Fibroblast of upper back skin (primary cell): Measurements from ENCODE around the gene LRRC2.
"Not testable (repeated sequence)": the region's sequence is repeated elsewhere in the genome, so short reads cannot be mapped to it uniquely, and the experiment has no call there.

Experiments used
- DNase-seq: peaks from one replicate; pipeline ENCODE4 v3.0.0-alpha.2; 2013

LRRC2 gene

DNA sequence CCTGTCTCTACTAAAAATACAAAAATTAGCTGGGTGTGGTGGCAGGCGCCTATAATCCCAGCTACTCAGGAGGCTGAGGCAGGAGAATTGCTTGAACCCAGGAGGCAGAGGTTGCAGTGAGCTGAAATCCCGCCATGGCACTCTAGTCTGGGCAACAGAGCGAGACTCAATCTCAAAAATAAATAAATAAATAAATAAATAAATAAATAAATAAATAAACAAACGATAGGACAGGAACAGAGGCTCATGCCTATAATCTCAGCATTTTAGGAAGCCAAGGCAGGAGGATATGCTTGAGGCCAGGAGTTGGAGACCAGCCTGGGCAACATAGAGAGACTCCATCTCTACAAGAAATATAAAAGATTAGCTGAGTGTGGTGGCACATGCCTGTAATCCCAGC lies 43.9 kb downstream of the LRRC2 start:
- DNase-seq = not testable (repeated sequence)

DNA sequence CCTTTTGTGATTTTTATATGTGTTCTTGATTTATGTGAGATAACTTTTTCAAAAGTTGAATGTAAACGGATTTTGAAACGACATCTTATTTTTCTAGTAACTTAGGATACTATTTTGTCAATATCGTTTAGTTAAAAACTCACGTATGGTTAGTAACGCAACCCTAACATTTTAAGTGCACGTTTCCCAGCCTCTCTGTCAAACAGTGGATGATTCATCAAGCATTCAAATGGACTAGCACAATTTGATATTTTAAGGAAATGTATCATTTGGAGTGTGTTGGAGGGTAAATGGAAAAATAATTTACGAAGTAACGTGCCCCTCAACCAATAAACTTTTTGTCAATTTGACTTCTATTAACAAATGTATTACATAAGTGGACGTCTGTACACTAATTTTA lies 45.0 kb downstream of the LRRC2 start:
- DNase-seq = no peak

DNA sequence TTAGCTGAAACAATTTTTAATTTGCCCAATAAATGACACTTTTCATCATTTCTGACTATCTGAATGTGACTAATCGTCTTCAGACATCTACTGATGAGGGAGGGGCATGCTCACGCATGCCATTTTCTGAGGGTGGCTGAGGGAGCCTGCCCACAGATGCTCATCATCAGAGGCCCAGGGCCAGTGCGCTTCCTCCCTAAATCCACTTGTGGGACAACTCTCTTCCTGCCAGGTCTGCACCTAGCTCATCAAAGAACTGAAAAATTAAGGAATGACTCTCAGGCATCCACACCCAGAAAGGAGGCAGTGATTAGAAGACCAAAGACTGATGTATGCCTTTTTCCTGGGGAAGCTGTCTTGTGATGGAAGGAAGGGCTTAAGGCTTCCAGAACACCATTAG lies 45.6 kb downstream of the LRRC2 start:
- no peak for DNase-seq

DNA sequence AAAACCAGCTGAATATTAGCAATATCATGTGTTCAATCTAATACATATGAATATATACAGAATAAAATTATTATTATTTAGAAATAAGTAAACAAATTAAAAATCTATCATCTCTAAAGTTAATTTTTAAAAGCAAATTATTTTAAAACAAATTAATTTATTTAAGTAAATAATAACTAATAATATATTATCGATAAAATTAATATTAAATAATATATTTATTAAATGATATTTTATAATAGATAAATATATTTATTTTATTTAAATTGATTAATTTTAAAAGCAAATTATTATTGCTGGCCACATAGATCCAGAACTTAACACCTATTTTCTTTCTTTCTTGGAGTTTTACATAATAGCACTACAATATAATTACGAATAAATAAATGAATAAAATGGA lies 46.1 kb downstream of the LRRC2 start:
- no peak for DNase-seq

DNA sequence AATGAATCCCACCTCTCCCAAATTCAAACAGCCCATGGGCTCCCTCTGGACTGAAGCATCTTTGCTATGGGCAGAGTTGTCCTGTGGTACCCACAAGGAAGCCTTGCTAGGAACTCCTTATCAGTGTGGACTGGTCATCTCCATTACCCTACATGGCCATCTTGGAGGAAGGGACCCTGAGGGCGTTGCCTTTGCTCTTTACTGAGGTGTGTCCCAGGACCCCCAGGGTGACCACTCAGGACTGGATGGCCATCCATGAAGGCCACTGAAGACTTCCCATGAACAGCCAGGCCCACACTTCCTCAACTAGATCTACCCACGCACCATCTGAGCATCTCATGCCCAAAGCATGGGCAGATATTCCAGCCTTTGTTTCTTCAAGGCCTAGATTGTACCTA lies 48.3 kb downstream of the LRRC2 start:
- no peak for DNase-seq

DNA sequence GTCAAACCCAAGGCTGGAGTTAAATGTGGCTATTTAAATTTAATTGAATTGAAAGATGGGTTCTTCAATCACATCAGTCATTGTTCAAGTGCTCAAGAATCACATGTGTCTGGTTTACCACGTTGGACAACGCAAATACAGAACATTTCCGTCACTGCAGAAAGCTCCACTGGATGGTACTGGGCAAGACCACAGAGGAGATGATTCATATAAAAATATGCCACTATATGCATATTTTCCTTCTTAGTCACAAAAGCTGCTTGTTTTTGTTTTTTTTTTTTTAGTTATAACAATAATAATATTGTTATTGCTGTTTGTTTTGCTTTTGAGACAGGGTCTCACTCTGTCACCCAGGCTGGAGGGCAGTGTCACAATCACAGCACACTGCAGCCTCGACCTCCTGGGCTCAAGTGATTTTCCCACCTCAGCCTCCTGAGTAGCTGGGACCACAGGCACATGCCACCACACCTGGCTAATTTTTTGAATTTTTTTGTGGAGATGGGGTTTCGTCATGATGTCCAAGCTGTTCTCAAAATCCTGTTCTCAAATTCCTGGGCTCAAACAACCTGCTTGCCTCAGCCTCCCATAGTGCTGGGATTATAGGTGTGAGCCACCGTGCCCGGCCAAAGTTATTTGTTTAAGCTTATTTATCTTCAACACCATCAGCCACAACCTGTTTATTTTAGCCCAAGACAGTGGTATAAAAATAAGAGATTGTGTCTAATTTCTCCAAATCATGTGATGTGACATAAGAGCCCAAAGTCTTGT lies 48.9 kb downstream of the LRRC2 start:
- DNase-seq = peak; percentile 58

DNA sequence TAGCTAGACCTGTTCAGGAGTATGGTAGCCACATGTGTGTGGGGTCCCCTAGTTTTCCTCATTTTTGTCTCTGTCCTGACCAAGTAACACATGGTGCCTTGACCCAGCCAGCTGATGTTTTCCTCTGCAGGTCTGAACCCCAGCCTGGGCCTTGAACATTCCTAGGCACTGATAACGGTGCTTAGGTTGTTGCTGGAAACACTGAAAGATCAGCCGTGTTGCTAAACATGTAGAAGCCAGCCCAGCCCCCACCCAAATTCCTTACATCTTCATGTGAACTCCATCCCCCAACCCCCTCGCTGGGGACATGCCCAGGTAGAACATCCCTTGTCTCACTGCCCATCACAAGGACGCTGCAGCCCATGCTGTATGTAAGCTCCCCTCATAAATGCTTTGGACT lies 49.6 kb downstream of the LRRC2 start:
- no peak for DNase-seq

DNA sequence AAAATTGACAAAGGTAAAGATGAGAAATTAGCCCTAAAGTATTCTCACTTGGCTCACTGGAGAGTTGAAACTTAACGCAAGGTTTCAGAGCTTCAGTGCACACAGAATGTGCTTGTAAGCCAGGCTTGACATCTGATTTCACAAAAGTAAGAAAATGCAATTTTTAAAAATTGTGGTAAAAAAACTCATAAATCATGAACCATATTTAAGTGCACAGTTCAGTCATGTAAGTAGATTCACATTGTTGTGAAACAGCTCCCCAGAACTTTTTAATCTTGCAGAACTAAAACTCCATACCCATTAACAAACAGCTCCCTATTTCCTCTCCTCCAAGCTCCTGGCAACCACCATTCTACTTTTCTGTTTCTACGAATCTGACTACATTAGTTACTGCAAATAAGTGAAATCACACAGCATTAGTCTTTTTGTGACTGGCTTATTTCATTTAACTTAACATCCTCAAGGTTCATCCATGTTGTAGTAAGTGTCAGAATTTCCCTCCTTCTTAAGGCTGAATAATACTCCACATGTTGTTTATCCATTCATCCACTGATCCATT lies 53.8 kb downstream of the LRRC2 start:
- DNase-seq = no peak

DNA sequence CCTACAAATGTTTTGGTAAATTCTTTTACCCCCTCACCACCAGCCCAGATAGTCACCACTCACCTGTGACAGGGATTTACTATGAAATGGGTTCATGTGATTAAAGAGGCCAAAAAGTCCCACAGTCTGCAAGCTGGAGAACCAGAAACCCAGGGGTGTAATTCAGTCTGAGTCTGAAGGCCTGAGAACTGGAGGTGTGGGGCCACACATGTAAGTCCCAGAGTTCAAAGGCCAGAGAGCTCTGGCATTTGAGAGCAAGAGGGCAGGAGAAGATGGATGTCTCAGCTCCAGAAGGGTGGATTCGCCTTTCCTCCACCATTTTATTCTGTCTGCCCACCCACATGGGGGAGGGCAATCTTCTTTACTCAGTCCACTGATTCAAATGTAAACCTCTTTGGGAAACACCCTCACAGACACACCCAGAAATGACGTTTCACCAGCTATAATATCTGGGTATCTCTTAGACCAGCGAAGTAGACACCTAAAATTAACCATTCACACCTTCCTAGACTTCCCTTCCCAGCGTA lies 56.4 kb downstream of the LRRC2 start:
- DNase-seq = no peak

DNA sequence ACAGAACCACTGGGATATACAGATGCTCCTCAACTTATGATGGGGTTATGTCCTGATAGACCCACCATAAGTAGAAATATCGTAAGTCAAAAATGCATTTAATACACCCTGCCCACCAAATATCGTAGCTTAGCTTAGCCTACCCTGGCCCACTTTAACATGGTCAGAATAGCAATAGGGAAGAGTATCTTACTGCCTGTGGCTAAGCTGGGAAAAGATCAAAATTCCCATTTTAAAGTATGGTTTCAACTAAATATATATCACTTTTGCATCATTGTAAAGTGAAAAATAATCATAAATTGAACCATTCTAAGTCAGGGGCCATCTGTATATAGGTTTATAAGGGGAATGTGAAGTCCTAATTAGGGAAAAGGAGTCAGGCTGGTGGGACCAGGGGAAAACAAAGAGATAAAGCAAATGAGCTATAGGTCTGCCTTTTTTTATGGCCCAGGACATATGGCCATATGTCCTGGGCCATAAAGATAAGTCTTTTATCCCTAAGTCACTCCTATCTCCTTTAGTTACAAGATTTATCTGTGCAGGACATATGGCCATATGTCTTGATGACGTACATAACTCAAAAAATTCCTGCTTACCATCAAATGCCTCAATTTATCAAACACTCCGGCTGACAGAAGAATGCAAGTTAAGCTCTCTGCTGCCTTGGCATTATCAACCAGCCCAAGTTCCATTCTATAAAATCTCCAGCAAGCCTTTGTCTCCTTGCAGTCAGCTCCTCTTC lies 57.1 kb downstream of the LRRC2 start:
- no peak for DNase-seq

DNA sequence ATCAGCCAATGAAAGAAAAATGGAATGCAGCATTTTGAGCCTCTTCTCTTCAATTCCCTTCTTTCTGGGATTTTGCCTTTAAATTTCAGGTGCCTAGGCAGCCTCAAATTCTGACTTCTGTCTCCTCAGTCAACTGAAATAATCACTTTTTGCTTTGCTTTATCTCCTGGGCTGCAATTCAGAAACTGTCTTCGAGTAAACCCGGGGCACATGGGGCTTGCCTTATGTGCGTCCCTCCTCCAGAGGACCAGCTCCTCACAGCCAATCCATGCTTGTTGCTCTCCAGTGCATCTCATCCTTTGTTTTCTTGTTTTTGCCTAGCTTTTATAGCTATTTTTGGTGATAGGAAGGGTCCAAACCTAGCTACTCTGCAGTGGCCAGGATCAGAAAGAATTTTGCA lies 59.6 kb downstream of the LRRC2 start:
- no peak for DNase-seq

DNA sequence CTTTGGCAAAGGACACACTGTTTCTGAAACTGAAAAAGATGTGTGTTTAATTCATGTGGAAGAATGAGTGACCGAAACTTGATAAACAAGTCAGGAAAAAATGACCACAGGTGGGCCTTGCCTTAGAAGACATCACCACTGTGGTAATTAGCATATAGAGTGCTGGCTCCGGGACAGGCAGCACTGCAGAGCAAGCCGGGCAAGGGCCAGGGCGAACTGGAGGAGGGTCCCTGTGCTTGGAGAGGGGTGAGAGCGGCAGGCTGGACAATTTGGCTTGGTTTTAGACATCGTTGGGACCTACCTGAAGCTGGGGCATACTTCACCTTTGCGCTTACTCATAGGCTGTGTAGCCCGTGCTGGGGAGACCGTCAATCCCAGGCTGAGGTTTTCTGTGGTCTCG lies 60.1 kb downstream of the LRRC2 start:
- DNase-seq = no peak

DNA sequence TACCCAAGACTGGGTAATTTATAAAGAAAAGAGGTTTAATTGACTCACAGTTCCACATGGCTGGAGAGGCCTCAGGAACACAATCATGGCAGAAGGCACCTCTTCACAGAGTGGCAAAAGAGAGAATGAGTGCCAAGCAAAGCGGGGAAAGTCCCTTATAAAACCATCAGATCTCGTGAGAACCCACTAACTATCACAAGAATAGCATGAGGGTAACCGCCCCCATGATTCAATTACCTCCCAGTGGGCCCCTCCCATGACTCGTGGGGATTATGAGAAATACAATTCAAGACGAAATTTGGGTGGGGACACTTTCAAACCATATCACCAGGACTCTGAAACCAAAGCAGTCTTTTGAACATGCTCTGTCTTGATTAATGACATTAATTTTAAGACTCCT lies 61.3 kb downstream of the LRRC2 start:
- DNase-seq = no peak

DNA sequence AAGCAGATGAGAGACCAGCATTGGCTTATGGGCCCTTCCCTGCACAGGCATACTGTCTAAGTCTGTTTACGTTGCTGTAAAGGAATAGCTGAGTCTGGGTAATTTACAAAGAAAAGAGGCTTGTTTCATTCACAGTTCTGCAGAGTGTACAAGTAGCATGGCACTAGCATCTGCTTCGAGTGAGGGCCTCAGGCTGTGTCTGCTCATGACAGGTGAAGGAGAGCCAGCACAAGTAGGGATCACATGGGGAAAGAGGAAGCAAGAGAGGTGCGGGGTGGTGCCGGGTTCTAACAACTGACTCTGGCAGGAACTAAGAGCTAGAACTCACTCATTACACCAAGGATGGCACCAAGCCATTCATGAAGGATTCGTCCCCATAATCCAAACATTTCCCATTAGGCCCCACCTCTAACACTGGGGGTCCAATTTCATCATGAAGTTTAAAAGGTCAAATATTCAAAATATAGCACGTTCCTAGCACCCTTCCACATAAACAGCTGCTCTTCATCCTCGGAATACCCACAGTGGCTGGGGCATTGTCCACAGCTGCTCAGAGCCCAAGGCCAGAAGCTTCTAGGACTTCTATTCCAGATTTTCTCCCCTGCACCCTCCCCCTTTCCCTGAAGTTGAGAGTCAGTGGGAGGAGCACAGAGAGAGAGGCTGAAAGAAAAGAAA lies 62.8 kb downstream of the LRRC2 start:
- no peak for DNase-seq

DNA sequence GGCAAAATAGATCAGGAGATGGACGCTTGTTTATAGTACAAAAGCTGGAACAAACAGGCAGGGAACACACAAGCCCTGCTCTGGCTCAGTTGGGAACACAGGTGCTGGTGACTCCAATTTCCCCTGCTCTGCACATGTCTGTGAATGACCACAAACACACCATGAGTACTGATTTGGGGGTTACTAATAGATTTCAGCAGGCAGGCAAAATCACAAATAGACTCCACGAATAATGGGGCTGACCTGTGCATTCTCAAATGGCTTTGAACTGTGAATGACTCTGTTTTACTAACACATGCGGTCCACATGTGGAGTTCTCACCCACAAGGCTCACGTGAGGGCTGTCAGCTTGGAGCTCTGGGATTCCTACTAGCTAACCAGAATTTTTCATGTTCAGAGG lies 64.4 kb downstream of the LRRC2 start:
- DNase-seq = peak; percentile 58

DNA sequence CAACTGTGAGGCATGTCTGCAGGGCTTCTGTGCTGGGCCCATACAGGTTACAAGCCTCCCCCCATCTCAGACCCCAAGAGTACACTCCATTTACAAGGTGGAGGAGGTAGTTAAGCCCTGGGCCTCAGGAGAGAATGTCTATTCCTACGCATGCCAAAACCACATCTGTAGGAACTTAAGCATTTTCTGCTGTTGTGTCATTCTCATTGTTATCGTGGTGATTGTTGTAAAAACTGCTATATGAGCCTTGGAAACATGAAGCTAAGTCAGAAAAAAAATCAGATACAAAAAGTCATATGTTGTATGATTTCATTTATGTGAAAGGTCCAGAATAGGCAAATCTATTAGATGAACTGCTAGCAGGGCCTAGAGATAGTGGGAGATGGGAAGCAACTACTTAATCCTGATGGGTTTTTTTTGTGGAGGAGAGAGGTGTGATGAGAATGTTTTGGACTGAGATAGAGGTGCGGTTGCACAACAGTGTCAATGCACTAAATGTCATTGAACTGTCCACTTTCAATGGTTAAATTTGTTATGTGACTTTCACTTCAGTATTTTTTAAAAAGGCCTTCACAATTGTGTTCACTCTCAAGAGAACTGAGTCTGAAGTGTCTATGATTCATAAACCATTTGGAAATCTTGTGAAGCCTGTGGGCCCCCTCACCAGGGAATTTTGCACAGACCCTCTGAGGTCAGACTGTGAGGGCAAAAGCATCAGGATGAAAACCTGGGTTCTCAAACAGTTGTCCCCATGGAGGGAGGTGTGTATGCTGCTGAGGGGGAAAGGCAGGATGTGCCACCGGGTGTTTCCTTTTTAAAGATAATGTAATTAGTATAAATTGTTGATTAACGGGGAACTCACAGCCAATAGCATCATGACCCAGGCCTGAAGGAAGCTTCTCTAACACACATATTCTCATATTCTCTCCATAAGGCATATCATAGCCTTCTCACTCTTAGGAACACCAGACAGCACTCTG lies 65.2 kb downstream of the LRRC2 start:
- DNase-seq = peak; percentile 85

DNA sequence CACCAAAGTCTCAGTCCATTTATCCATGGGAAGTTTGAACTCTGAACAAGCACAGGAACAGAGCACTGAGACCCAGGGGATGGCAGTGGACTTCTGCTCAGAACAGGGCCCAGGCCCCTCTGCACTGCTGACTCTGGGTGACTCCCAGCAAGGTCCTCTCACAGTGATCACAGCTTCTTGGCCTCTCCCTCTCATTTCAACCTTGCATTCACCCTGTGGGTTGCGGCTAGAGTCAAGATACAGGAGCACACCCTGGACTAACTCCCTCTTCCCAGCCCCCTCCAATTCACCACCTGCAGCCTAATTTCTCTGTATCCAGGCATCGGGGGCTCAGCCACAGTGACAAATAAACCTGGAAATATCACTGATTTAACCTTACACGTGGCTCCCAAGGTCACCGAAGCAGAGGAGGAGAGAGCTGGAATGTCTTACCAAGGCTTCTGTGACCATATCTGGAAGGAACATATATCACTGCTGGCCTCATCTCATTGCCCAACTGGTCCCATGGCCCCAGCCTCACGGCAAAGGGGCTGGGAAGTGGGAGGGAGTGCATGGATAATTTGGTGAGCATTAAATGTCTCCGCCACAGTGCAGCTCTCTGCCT lies 67.1 kb downstream of the LRRC2 start:
- DNase-seq = no peak

DNA sequence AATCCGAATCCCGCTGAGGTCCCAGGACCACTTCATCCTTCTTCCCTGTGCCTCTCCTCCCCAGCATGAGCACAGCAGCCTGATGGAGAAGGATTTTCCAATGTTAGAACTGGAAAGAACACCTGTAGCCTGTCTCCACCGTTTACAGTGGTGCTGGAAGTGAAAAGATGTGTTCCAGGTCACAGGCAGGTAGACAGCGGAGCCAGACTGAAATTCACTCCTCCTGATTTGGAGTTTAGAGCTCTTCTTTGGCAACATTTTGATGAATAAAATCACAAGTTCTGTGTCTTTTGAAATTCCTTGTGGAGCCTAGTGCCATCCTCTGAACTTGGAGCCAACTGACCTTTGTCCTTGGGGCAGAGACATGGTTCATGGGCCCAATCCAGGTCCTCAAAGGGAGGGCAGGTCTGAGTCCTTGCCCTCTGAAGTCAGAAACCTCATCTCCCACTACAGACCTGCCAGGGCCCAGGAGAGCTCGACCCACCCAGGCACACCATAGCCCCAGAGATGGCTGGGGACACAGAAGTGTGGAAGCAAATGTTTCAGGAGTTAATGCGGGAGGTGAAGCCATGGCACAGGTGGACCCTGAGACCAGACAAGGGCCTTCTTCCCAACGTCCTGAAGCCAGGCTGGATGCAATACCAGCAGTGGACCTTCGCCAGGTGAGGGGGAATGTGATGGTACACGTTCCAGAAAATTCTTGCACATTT lies 68.4 kb downstream of the LRRC2 start, which contains the start of gene RTP3:
Gene RTP3 (plus strand): TSS at position 421 of the 710 bp plus-strand sequence. CDS start 87 bp downstream, at position 508.
- DNase-seq = no peak

DNA sequence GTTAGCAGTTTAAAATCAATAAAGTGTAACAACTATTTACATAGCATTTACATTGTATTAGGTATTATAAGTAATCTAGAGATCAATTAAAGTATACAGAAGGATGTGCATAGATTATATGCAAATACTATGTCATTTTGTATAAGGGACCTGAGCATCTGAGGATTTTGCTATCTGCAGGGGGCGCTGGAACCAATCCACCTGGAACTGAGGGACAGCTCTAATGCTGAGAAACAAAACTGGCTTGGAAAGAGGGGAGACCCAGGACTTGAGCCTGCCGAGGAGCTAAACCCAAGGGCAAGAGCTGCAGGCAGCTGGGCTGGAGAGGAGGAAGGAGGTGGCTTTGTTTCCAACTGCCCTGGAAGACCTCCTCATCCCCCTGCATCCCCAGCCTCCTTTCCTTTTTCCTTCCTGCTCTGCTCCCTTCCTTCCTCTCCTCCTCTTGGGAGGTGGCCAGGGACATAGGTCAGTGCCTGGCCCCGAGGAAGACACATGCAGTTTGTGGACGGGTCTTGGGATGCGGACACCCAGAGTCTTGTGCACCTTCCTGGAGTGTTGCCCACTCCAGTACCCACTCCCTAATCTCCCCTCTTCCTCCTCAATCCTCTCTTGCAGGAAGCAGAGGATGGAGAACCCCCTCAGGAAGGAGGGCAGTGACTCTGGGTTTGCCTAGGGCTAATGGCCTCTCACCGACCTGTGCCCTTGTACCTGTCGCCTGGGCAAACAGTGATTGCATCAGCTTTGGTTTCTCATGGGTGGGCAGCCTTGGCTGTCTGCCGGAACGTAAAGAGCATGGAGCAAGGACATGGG lies 69.2 kb downstream of the LRRC2 start:
- no peak for DNase-seq

DNA sequence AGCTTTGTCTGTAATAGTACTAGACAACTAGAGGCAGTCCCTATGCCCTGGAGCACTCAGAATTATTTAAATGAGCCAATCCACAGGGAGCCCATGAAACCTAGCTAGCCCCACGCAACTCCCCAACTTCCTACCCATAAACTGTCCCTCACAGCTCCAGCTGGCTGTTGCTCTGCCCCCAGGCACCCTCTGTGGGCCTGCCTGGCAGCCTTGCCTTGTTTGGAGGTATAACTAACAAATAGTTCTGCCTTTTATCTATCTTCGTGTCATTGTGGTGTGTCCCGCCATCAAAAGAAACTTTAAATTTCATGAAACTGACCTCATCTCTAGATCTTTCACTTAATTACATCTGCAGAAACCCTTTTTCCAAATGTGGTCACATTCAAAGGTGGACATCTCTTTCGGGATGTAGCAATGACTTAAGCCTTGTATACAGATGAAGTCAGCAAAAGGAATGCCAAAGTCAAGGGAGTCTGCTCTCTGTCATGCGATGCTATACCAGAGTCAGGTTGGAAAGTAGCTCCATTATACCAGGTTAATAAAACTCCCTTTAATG lies 70.1 kb downstream of the LRRC2 start:
- peak; percentile 78 for DNase-seq
